ENCODE measurements around the gene RNF13. TPM values are rescaled to one million over a fixed set of nuclear protein-coding genes. Genes with fewer than 3 reads are reported as not detected.
A peak's percentile ranks its signal among the peaks of the same experiment; 100 is the strongest.

The RNF13 gene
- total and polyA plus RNA-seq, 2 donors (not counting 1 experiment from before 2014, with no cell fraction given) = 57.4 to 81.7 TPM

GRCh38 chr3:149784064-149784704 is 28.8 kb upstream of the RNF13 start:
- Histone ChIP-seq H3K27me3 (ENCODE audit: control insufficient read depth, insufficient read depth, low read length) (no peaks in the 10 kb centered on the region), H3K4me2 (ENCODE audit: extremely low read depth, insufficient read depth, low read length) (peak overlapping the region; percentile 60), H3K9ac (ENCODE audit: insufficient read depth, low read length) (no peak overlapping the region), H2AFZ (ENCODE audit: low read length) (peak overlapping the region; percentile 50), H3K27ac (ENCODE audit: insufficient read depth, low read length) (peak overlapping the region; percentile 62), H3K4me1 (ENCODE audit: control insufficient read depth, extremely low read depth, insufficient read depth, low read length) (peaks cover 9% of the 10 kb centered on the region), H3K9me3 (ENCODE audit: control insufficient read depth, insufficient read depth, low read depth, low read length) (no peaks in the 10 kb centered on the region), H3K79me2 (ENCODE audit: control insufficient read depth, insufficient read depth, low read length) (no peaks in the 10 kb centered on the region), H4K20me1 (ENCODE audit: control insufficient read depth, extremely low read depth, insufficient read depth, low read length) (no peaks in the 10 kb centered on the region), H3K36me3 (ENCODE audit: control insufficient read depth, insufficient read depth, low read length) (no peaks in the 10 kb centered on the region), H3K4me3 (replicated peaks in 1 of 4; ENCODE audit: control extremely low read depth in 1 of 4, insufficient read depth in 1 of 4, low read depth in 3 of 4, low read length in 4 of 4) (no peak overlapping the region)
- no peak for TF ChIP-seq CTCF (conservative IDR thresholded peaks at IDR 0.05 in 1 of 2, IDR thresholded peaks at IDR 0.05 in 1 of 2; ENCODE audit: low read depth in 1 of 2, low read length in 2 of 2)
- TF ChIP-seq EZH2 (IDR thresholded peaks at IDR 0.05; ENCODE audit: low read length, missing control alignments) = no peak
- DNase-seq (ENCODE audit: low read depth in 2 of 2) = peak in 1 of 2 donors; percentile 65

GRCh38 chr3:149790268-149790667 is 22.7 kb upstream of the RNF13 start:
- Histone ChIP-seq H3K4me2 (ENCODE audit: extremely low read depth, insufficient read depth, low read length) (no peak overlapping the region), H3K9me3 (ENCODE audit: control insufficient read depth, insufficient read depth, low read depth, low read length) (no peaks in the 10 kb centered on the region), H3K9ac (ENCODE audit: insufficient read depth, low read length) (no peak overlapping the region), H3K79me2 (ENCODE audit: control insufficient read depth, insufficient read depth, low read length) (no peaks in the 10 kb centered on the region), H3K4me1 (ENCODE audit: control insufficient read depth, extremely low read depth, insufficient read depth, low read length) (no peaks in the 10 kb centered on the region), H3K27ac (ENCODE audit: insufficient read depth, low read length) (no peak overlapping the region), H3K4me3 (replicated peaks in 1 of 4; ENCODE audit: control extremely low read depth in 1 of 4, insufficient read depth in 1 of 4, low read depth in 3 of 4, low read length in 4 of 4) (no peak overlapping the region), H4K20me1 (ENCODE audit: control insufficient read depth, extremely low read depth, insufficient read depth, low read length) (no peaks in the 10 kb centered on the region), H2AFZ (ENCODE audit: low read length) (peak overlapping the region; percentile 49), H3K36me3 (ENCODE audit: control insufficient read depth, insufficient read depth, low read length) (no peaks in the 10 kb centered on the region), H3K27me3 (ENCODE audit: control insufficient read depth, insufficient read depth, low read length) (no peaks in the 10 kb centered on the region)
- peak in 1 of 2 donors; percentile 59 for DNase-seq (ENCODE audit: low read depth in 2 of 2)
- TF ChIP-seq CTCF (conservative IDR thresholded peaks at IDR 0.05 in 1 of 2, IDR thresholded peaks at IDR 0.05 in 1 of 2; ENCODE audit: low read depth in 1 of 2, low read length in 2 of 2) (no peak), EZH2 (IDR thresholded peaks at IDR 0.05; ENCODE audit: low read length, missing control alignments) (no peak)

- H3K79me2 ChIP-seq (ENCODE audit: control insufficient read depth, insufficient read depth, low read length) = no peaks in the 10 kb centered on the region
- H2AFZ ChIP-seq (ENCODE audit: low read length) = no peak overlapping the region
- TF ChIP-seq CTCF (conservative IDR thresholded peaks at IDR 0.05 in 1 of 2, IDR thresholded peaks at IDR 0.05 in 1 of 2; ENCODE audit: low read depth in 1 of 2, low read length in 2 of 2) (no peak), EZH2 (IDR thresholded peaks at IDR 0.05; ENCODE audit: low read length, missing control alignments) (no peak)
- H3K4me1 ChIP-seq (ENCODE audit: control insufficient read depth, extremely low read depth, insufficient read depth, low read length) = no peaks in the 10 kb centered on the region
- H3K4me2 ChIP-seq (ENCODE audit: extremely low read depth, insufficient read depth, low read length) = no peak overlapping the region
- H4K20me1 ChIP-seq (ENCODE audit: control insufficient read depth, extremely low read depth, insufficient read depth, low read length) = no peaks in the 10 kb centered on the region
- no peak for DNase-seq (ENCODE audit: low read depth in 2 of 2)
- no peaks in the 10 kb centered on the region for H3K9me3 ChIP-seq (ENCODE audit: control insufficient read depth, insufficient read depth, low read depth, low read length)
- H3K9ac ChIP-seq (ENCODE audit: insufficient read depth, low read length) = no peak overlapping the region
- no peak overlapping the region for H3K27ac ChIP-seq (ENCODE audit: insufficient read depth, low read length)
- H3K36me3 ChIP-seq (ENCODE audit: control insufficient read depth, insufficient read depth, low read length) = no peaks in the 10 kb centered on the region
- no peaks in the 10 kb centered on the region for H3K27me3 ChIP-seq (ENCODE audit: control insufficient read depth, insufficient read depth, low read length)
- H3K4me3 ChIP-seq (replicated peaks in 1 of 4; ENCODE audit: control extremely low read depth in 1 of 4, insufficient read depth in 1 of 4, low read depth in 3 of 4, low read length in 4 of 4) = no peak overlapping the region
Observed at GRCh38 chr3:149790698-149791097, 22.3 kb upstream of the RNF13 start.

All from fibroblast of lung (primary cell).